Kidney (tissue), 14 donors: ENCODE measurements around the gene USB1. TPM values are rescaled to one million over a fixed set of nuclear protein-coding genes. Genes with fewer than 3 reads are reported as not detected.

Experiments used
- DNase-seq, 5 donors: peaks; one replicate each; pipeline ENCODE4 v3.0.0-alpha.2; 2013 to 2020
- FAIRE-seq: peaks from 2 replicates; lab custom pipeline; 2012; peaks lifted over from hg19 to GRCh38; lab: Jason Lieb, UNC
- H3K27ac ChIP-seq, 2 donors: one replicate each; pipeline ENCODE4 v1.7.0; 2013; ENCODE audit warnings: low read depth in 2 of 2, low read length in 2 of 2, inconsistent platforms in 1 of 2
- H3K27me3 ChIP-seq: one replicate; pipeline ENCODE4 v1.7.1; 2013; ENCODE audit warnings: low read length, inconsistent platforms; ENCODE audit not compliant: control insufficient read depth, insufficient read depth
- H3K36me3 ChIP-seq, 3 donors: one replicate each; pipeline versions ENCODE4 v1.7.0 to v1.7.1; 2013; ENCODE audit warnings: low read length in 3 of 3, control low read depth in 1 of 3, inconsistent platforms in 1 of 3; ENCODE audit not compliant: insufficient read depth in 3 of 3, control insufficient read depth in 2 of 3
- H3K4me1 ChIP-seq, 3 donors: one replicate each; pipeline versions ENCODE4 v1.7.0 to v1.7.1; 2013; ENCODE audit warnings: low read length in 3 of 3, inconsistent platforms in 1 of 3, low read depth in 1 of 3; ENCODE audit not compliant: control insufficient read depth in 2 of 3, insufficient read depth in 2 of 3
- H3K4me3 ChIP-seq, 3 donors: one replicate each; pipeline versions ENCODE4 v1.7.0 to v1.8.1; 2013; ENCODE audit warnings: low read length in 3 of 3, control low read depth in 1 of 3, inconsistent platforms in 1 of 3
- H3K9ac ChIP-seq, 3 donors: one replicate each; pipeline versions ENCODE4 v1.7.0 to v1.7.1; 2013; ENCODE audit warnings: low read length in 3 of 3, control low read depth in 1 of 3, inconsistent platforms in 1 of 3
- H3K9me3 ChIP-seq, 3 donors: one replicate each; pipeline versions ENCODE4 v1.7.0 to v1.7.1; 2013; ENCODE audit warnings: low read length in 3 of 3, control low read depth in 1 of 3, inconsistent platforms in 1 of 3; ENCODE audit not compliant: control insufficient read depth in 2 of 3, insufficient read depth in 1 of 3
- intact Hi-C: fragments of 100-400 bp; cut with DNase I; formaldehyde crosslinking; loops from one replicate; pipeline ENCODE4 v1.11.1; 2022
- polyA plus RNA-seq: library from polyadenylated mRNA; stranded (reverse); fragments of 350-450 nt; fragmentation: Illumina TruSeq; extraction: RNeasy Lipid Tissue Mini Kit (QIAGEN cat#74804); gene quantifications from one replicate; pipeline ENCODE4 v1.2.3, GENCODE V29; 2014; ENCODE audit warnings: low read depth, low replicate concordance; ENCODE audit not compliant: insufficient read depth
- total RNA-seq: library from RNA; stranded (reverse); fragmentation: NEBNext Ultra II Directional; extraction: Animal tissue kit (Norgen Biotek cat#: 25700); gene quantifications from one replicate; pipeline ENCODE4 v1.2.1, GENCODE V29; 2021
- TF ChIP-seq, protein P1 (sequence below): IDR thresholded peaks from 3 replicates; pipeline ENCODE4 v1.5.1; 2012; ENCODE audit warnings: mild to moderate bottlenecking, moderate library complexity, borderline replicate concordance; ENCODE audit not compliant: insufficient read depth; ENCODE audit errors: extremely low read depth
- donor health status: control.
- donor health status: control.
- donor health status: control.
- donor health status: control.
- donor health status: control.
- donor health status: DM: yes; HTN: yes; CAD: no.
- donor health status: Normal renal cell carcinoma (clear cell type).

Gene USB1
- total and polyA plus RNA-seq, 2 donors from 2014 or later = 18.3 to 32.8 TPM

DNA sequence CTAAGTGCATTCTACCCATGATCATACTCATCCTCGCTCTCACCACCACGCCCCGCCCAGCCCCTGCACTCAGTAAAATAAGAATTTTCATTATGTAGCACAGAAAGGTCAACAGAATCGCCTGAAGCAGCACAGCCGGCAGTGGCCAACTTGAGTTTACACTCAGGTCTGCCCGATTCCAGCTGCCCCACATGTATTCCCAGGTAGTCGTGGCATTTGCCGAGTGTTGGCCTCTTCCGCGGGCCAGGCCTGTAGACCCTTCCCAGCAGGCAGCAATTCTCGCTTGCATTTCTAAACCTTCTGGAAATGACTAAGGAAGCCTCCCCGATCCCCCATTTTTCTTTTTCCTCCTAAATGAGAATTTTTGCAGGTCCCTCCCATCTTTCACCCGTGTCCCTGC, 30.9 kb upstream of the USB1 start:
- Histone ChIP-seq H3K27ac (no peak overlapping the region), H3K4me1 (no peaks in the 10 kb centered on the region), H3K4me3 (no peak overlapping the region), H3K27me3 (no peaks in the 10 kb centered on the region), H3K9ac (no peak overlapping the region), H3K36me3 (no peaks in the 10 kb centered on the region), H3K9me3 (no peaks in the 10 kb centered on the region)
- TF ChIP-seq, protein P1, sequence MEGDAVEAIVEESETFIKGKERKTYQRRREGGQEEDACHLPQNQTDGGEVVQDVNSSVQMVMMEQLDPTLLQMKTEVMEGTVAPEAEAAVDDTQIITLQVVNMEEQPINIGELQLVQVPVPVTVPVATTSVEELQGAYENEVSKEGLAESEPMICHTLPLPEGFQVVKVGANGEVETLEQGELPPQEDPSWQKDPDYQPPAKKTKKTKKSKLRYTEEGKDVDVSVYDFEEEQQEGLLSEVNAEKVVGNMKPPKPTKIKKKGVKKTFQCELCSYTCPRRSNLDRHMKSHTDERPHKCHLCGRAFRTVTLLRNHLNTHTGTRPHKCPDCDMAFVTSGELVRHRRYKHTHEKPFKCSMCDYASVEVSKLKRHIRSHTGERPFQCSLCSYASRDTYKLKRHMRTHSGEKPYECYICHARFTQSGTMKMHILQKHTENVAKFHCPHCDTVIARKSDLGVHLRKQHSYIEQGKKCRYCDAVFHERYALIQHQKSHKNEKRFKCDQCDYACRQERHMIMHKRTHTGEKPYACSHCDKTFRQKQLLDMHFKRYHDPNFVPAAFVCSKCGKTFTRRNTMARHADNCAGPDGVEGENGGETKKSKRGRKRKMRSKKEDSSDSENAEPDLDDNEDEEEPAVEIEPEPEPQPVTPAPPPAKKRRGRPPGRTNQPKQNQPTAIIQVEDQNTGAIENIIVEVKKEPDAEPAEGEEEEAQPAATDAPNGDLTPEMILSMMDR = no peak
- intact Hi-C loops = no loop called here
- no peak for DNase-seq
- no peak for FAIRE-seq

- TF ChIP-seq, protein P1 = no peak
- intact Hi-C loops = no loop called here
- no peaks in the 10 kb centered on the region for H3K27me3 ChIP-seq
- no peaks in the 10 kb centered on the region for H3K9me3 ChIP-seq
- no peak within 1 kb of the TSS for H3K4me3 ChIP-seq
- no peak within 1 kb of the TSS for H3K9ac ChIP-seq
- no peak within 1 kb of the TSS for H3K27ac ChIP-seq
- DNase-seq (peak in 3 of 5 donors; percentile 29 to 50 (median 37)), FAIRE-seq (no peak)
- no peaks in the 10 kb centered on the region for H3K36me3 ChIP-seq
- no peaks in the 10 kb centered on the region for H3K4me1 ChIP-seq
Observed at GRCh38 chr16:57970970-57971369, 30.2 kb upstream of the USB1 start, which contains the start of gene CNGB1. Gene CNGB1, minus strand, starts transcription at chr16:57971128. Its CDS starts 3,842 bp downstream, at chr16:57967286.

- DNase-seq = no peak
- no peak for FAIRE-seq
- H3K4me1 ChIP-seq = no peaks in the 10 kb centered on the region
- H3K27me3 ChIP-seq = no peaks in the 10 kb centered on the region
- no peak overlapping the region for H3K27ac ChIP-seq
- no peaks in the 10 kb centered on the region for H3K36me3 ChIP-seq
- no peak overlapping the region for H3K9ac ChIP-seq
- no peaks in the 10 kb centered on the region for H3K9me3 ChIP-seq
- intact Hi-C loops = no loop called here
- H3K4me3 ChIP-seq = no peak overlapping the region
- TF ChIP-seq, protein P1 = no peak
Observed at GRCh38 chr16:57971848-57972247, 29.4 kb upstream of the USB1 start.

DNA sequence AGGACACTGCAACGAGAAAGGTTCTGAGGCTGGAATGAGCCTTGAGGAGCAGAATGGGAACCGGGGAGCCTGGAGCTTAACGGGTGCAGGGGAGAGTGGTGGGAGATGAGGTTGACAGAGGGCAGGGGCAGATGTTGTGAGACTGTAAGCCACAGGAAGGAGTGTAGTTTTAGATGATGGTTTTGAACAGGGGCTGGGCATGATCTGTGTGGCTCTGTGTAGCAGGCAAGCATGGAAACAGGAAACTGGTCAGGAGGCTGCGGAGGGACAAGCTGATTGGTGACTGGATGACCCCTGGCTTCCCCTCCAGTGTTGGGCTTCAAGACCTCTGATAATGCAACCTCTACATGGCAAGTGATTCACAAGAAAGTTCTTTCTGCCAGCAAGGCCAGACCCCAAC, 28.9 kb upstream of the USB1 start:
- TF ChIP-seq, protein P1 = no peak
- FAIRE-seq = no peak

More for the DNA sequence above, 28.9 kb upstream of the USB1 start:
- H3K9ac ChIP-seq = no peak overlapping the region
- intact Hi-C loops = no loop called here
- H3K36me3 ChIP-seq = no peaks in the 10 kb centered on the region
- H3K4me3 ChIP-seq = no peak overlapping the region
- H3K27ac ChIP-seq = no peak overlapping the region
- H3K4me1 ChIP-seq = no peaks in the 10 kb centered on the region
- H3K27me3 ChIP-seq = no peaks in the 10 kb centered on the region
- DNase-seq = no peak
- no peaks in the 10 kb centered on the region for H3K9me3 ChIP-seq
